ENCODE results near the gene EPN2.

Gene EPN2

GRCh38 chr17:19239544-19239943 lies 2.4 kb downstream of the EPN2 start:
- DNase-seq (ENCODE audit: low spot score) = no peak

GRCh38 chr17:19242323-19242722 lies 5.2 kb downstream of the EPN2 start:
- no peak for DNase-seq (ENCODE audit: low spot score)

DNA sequence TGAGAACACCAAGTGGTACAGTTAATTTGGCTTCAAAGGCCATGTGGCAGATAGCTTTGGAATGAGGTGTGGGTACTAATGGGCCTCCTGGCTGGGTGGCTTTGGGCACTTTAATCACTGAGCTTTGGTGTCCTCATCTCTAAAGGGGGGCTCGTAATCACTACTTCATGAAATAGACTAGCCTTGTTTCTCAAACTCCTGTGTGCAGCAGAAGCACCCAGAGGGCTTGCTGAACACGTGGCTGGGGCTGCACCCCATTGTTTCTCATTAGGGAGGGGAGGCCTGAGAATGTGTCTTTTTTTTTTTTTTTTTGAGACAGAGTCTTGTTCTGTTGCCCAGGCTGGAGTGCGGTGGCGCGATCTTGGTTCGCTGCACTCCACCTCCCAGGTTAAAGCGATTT lies 5.8 kb downstream of the EPN2 start:
- DNase-seq (ENCODE audit: low spot score) = no peak

DNA sequence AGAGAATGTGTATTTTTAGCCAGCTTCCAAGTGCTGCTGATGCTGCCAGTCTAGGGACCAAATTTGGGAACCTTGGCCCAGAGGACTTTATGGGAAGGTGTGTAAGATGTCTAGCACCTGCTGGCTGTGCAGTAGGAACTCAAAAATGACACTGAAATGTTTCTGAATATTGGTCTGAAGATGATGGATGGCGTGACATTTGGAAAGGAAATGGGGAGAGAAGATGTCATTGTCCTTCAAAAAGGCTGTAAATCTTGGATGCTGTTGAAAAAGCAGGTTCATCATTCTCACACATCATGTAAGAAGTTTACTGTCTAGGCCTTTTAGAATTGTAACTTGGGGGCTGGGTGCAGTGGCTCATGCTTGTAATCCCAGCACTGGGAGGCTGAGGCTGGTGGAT lies 6.7 kb downstream of the EPN2 start:
- no peak for DNase-seq (ENCODE audit: low spot score)

GRCh38 chr17:19244357-19244756 lies 7.2 kb downstream of the EPN2 start:
- no peak for DNase-seq (ENCODE audit: low spot score)

DNA sequence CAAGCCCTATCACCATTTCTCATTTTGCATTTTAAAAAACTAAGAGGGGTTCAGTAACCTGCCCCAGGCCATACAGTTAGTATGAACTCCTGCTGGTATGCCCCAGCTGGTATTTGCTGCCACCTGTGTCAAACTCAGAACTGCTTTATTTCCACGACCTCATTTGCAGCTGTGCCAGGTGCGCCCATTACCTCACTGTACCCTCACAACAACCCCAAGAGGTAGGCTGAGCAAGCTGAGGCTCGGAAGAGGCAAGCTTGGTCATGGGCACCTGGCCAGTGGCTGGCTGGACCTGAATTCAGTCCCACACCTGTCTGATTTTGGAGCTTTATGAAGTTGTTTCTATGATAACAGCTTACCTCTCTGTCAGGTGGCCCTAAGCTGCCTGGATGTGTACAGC lies 7.6 kb downstream of the EPN2 start:
- DNase-seq (ENCODE audit: low spot score) = no peak

DNA sequence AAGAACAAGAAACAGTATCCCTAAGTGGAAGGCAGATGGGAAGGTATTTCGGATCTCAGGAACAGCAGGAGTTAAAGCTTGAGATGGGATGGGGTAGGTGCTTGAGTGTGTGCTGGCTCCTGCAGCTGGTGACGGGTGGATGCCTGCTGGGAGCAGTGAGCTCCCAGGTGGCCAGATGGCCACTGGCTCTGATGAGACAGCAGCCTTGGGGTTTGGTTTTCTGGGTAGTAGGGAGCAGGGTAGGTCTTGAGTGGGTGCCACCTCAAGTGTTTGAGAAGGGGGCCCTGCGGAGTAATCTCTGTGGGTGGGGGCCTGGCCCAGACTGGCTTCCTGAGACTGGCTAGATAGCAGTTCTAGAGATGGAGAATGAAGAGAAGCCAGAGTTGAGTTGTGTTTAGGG lies 10.3 kb downstream of the EPN2 start:
- no peak for DNase-seq (ENCODE audit: low spot score)

DNA sequence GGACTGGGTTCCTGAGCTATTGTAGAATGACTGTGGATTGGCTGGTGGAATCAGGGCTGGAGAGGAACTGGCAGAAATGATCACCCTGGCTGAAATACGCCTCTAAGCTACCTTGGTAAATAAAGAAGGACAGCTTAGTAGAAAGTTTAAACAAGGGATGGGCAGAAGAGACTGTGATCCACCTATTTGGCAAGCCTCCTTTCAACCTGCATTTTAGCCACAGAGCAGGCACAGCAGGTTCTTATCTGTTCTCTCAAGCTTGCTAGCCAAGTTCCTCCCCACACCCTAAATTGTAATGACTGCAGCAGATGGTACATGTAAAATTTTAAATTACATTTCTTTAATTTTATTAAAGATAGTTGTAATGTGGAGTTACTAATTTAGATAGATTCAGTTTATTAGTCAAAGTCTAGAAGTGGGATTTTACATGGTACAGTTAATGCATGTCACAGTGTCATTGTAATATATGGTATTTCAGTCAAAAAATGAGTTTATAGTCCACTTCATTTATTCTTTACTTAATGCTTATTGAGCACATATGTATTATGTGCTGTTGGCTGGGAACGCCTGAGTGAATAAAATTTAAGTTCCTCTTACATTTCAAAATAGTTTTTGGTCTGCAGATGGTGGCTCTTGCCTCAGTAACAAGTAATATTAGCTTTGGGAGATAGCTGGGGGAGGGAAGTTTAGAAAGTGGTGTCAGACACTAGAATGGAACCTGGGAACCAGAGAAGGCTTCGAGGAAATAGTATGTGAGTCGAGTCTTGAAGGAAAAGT lies 11.2 kb downstream of the EPN2 start:
- DNase-seq (ENCODE audit: low spot score) = no peak

- no peak for DNase-seq (ENCODE audit: low spot score)
Observed at GRCh38 chr17:19248928-19249574, 11.9 kb downstream of the EPN2 start.

DNA sequence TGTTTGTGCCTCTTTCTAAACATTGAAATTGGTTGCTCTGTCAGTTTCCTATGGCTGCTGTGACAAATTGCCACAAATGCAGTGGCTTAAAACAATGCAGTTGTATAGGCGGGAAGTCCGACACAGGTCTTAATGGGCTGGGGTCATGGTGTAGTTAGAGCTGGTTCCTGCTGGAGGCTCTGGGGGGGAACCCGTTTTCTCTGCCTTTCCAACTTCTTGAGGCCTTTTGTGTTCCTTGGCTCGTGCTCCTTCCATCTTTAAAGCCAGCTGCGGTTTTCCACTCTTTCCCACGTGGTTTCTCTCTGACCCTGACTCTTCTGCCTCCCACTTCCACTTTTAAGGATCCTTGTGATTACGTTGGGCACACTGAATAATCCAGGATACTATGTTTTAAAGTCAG lies 12.5 kb downstream of the EPN2 start:
- no peak for DNase-seq (ENCODE audit: low spot score)

- DNase-seq (ENCODE audit: low spot score) = no peak
Observed at GRCh38 chr17:19250421-19251173, 13.4 kb downstream of the EPN2 start.

- DNase-seq (ENCODE audit: low spot score) = no peak
Observed at GRCh38 chr17:19253112-19253511, 15.9 kb downstream of the EPN2 start.

- no peak for DNase-seq (ENCODE audit: low spot score)
Observed at GRCh38 chr17:19254651-19255050, 17.5 kb downstream of the EPN2 start.

- no peak for DNase-seq (ENCODE audit: low spot score)
Observed at GRCh38 chr17:19255279-19255678, 18.1 kb downstream of the EPN2 start.

- no peak for DNase-seq (ENCODE audit: low spot score)
Observed at GRCh38 chr17:19258371-19258770, 21.2 kb downstream of the EPN2 start.

DNA sequence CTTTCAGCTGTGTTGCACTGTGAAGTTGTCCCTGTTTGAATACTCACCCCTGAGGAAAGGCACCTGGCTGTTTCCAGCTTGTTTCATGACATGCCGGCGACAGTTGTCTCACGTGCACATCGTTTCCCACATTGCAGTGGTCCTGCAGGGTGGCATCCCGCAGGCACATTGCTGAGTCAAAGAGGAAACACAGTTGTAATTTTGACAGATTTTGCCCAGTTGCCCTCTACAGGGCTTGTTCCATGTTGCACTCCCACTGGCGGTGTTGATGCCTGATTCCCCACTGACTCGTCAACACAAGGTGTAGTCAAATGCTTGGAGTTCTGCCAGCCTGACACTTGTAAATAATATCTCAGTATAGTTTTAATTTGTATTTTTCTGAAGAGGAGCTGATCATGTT lies 23.8 kb downstream of the EPN2 start:
- no peak for DNase-seq (ENCODE audit: low spot score)

DNA sequence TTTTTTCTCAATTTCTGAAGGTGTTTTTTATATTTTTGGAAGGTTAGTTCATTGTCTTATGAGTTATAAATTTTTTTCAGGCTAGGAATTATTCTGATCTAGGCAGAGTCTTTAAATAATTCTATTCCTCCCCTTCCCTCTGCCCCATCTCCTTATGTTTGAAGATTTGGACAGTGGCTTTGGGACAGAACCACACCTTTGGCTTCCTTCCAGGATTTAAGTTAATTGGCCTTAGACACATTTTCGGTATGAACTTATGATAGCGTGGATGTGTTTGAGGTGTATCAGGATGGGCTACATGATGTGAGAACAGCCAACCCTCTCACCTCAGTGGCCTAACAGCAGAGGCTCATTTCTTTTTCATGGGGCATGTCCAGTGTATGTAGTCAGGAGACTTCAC lies 24.3 kb downstream of the EPN2 start:
- DNase-seq (ENCODE audit: low spot score) = no peak

GRCh38 chr17:19262650-19263631 lies 25.8 kb downstream of the EPN2 start:
- DNase-seq (ENCODE audit: low spot score) = no peak

- DNase-seq (ENCODE audit: low spot score) = no peak
Observed at GRCh38 chr17:19263641-19264051, 26.5 kb downstream of the EPN2 start.

DNA sequence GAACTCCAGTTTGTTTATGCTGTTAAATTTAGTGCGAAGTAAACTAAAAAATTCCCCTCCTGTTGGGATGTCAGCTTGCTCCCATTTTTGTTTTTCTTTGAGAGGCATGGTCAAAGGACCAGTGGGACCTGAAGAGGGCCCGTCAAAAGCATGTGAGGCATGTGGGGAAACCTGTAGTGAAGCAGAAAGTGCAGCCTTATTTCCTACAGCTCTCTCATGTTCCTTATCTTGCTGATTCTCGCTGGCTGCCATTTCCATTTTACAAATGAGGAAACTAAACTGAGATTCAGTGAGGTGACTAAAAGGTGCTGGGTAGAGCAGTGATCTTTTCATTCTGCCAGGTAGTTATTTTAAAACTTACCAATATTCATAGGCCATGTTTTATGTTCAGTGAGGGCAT lies 27.1 kb downstream of the EPN2 start:
- DNase-seq (ENCODE audit: low spot score) = no peak

GRCh38 chr17:19264681-19265080 lies 27.5 kb downstream of the EPN2 start:
- no peak for DNase-seq (ENCODE audit: low spot score)

DNA sequence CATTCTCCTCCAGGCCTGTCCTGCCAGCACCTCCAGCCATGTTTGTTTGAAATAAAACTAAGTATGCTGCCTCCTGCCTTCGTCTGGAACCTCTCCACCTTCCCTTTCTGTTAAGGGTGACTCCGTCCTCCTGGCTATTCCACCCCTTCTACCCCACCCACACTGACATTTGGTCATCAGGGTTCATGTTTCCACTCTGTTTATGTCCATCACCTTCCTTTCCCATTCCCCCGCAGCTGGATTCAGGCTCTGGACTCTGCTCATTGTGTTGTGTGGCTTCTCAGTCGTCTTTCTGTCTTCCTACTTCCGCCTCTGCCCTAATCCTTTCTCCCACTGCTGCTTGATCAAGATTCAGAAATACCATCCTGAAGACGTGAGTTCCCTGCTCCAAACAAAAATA lies 28.6 kb downstream of the EPN2 start:
- DNase-seq (ENCODE audit: low spot score) = no peak
